Panc1 (cell line): ENCODE data around the gene MKKS.

Experiments
- POLR2AphosphoS5 ChIP-seq: IDR thresholded peaks from 2 replicates; pipeline ENCODE4 v1.6.1; 2012; ENCODE audit warnings: mild to moderate bottlenecking, low read depth, low read length, moderate library complexity
- TF ChIP-seq, protein P1 (sequence below): fragments of 450-650 bp; IDR thresholded peaks from 2 replicates; pipeline ENCODE4 v1.5.1; 2017; ENCODE audit warnings: mild to moderate bottlenecking

- TF ChIP-seq, protein P1, sequence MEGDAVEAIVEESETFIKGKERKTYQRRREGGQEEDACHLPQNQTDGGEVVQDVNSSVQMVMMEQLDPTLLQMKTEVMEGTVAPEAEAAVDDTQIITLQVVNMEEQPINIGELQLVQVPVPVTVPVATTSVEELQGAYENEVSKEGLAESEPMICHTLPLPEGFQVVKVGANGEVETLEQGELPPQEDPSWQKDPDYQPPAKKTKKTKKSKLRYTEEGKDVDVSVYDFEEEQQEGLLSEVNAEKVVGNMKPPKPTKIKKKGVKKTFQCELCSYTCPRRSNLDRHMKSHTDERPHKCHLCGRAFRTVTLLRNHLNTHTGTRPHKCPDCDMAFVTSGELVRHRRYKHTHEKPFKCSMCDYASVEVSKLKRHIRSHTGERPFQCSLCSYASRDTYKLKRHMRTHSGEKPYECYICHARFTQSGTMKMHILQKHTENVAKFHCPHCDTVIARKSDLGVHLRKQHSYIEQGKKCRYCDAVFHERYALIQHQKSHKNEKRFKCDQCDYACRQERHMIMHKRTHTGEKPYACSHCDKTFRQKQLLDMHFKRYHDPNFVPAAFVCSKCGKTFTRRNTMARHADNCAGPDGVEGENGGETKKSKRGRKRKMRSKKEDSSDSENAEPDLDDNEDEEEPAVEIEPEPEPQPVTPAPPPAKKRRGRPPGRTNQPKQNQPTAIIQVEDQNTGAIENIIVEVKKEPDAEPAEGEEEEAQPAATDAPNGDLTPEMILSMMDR: no peak
- no peak for TF ChIP-seq POLR2AphosphoS5
Observed at GRCh38 chr20:10359621-10360040, 74.4 kb downstream of the MKKS start.
